ENCODE data around the gene KNCN.

KNCN gene

DNA sequence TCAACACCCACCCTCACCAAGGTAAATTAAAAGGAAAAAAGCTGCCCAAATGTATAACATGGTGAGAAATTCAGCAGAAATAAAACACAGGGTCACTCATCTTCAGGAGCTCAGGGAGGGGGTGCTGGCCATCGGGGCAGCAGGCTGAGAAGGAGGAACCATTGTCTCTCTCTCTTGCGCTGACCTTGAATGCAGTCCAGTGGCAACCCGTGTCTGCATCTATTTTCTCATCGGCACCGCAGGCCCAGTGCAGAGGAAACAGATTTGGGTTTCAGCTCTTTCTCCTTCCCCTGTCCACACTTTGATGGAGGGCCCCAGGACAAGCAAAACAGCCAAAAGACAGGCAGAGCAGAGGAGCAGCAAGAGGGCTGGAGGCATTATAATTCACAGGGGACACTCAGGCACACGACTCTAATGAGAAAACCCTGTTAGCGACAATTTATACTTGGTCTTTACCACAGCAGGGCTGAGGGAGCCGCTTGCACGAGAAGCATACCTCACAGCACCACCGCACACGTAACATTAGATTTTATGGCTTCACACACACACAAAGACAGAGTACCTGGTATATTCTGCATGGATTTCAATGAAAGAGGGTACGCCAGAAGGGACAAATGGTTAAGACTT is 34.0 kb upstream of the KNCN start:
- Histone ChIP-seq H3K4me3 (ENCODE audit: low read depth in 1 of 5, low read length in 5 of 5) (no peak overlapping the region), H3K27me3 (ENCODE audit: control insufficient read depth in 5 of 5, insufficient read depth in 4 of 5, low read length in 5 of 5) (no peaks in the 10 kb centered on the region), H3K4me1 (ENCODE audit: control insufficient read depth in 5 of 5, insufficient read depth in 5 of 5, low read length in 5 of 5) (peaks cover 0 to 39% (median 23%) of the 10 kb centered on the region in 5 donors), H3K9ac (ENCODE audit: low read length in 5 of 5) (no peak overlapping the region), H3K27ac (ENCODE audit: low read depth, low read length) (no peak overlapping the region), H3K9me3 (ENCODE audit: control insufficient read depth in 5 of 5, low read length in 5 of 5) (no peaks in the 10 kb centered on the region), H3K36me3 (ENCODE audit: control insufficient read depth in 5 of 5, insufficient read depth in 5 of 5, low read length in 5 of 5) (peaks cover 18 to 73% (median 65%) of the 10 kb centered on the region in 5 donors)

DNA sequence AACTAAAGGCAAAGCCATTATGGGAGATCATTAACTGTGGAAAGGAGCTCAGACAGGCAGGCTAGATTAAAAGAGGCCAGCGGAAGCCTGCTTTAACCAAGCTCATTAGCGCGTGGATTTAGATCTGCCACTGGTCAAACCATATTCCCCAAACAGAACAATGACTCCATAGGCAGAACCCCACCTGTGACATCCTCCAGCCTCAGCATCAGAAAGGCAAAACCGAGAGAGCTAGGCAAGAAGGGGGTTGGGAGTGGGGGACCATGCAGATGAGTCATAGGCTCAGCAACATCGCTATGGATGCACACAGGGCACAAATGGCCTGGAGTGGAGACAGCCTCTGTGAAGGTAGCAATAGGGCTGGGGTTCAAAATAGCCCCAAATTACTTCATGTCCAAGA is 32.0 kb upstream of the KNCN start:
- Histone ChIP-seq H3K27me3 (ENCODE audit: control insufficient read depth in 5 of 5, insufficient read depth in 4 of 5, low read length in 5 of 5) (no peaks in the 10 kb centered on the region), H3K27ac (ENCODE audit: low read depth, low read length) (no peak overlapping the region), H3K9me3 (ENCODE audit: control insufficient read depth in 5 of 5, low read length in 5 of 5) (no peaks in the 10 kb centered on the region), H3K36me3 (ENCODE audit: control insufficient read depth in 5 of 5, insufficient read depth in 5 of 5, low read length in 5 of 5) (peaks cover 16 to 75% (median 65%) of the 10 kb centered on the region in 5 donors), H3K4me3 (ENCODE audit: low read depth in 1 of 5, low read length in 5 of 5) (no peak overlapping the region), H3K9ac (ENCODE audit: low read length in 5 of 5) (no peak overlapping the region), H3K4me1 (ENCODE audit: control insufficient read depth in 5 of 5, insufficient read depth in 5 of 5, low read length in 5 of 5) (peaks cover 0 to 51% (median 25%) of the 10 kb centered on the region in 5 donors)

DNA sequence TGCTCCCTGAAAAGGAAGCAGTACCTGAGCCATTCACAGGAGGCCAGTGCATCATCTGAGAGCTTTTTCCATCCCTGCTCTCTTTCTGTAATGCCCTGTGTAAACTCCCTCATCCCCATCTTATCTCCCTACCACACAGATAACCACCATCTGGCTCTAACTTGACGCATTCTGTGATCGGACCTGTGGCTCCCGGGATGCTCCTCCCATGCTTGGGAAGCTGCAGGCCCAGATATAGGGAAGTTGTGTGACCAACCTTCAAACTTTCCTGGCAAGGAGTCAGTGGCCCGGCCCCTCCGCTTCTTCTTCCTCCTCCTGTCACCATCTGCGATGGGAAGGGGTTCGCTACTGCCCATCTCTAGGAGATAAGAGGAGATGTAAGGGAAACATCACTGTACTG is 31.5 kb upstream of the KNCN start:
- Histone ChIP-seq H3K27me3 (ENCODE audit: control insufficient read depth in 5 of 5, insufficient read depth in 4 of 5, low read length in 5 of 5) (no peaks in the 10 kb centered on the region), H3K9me3 (ENCODE audit: control insufficient read depth in 5 of 5, low read length in 5 of 5) (no peaks in the 10 kb centered on the region), H3K4me1 (ENCODE audit: control insufficient read depth in 5 of 5, insufficient read depth in 5 of 5, low read length in 5 of 5) (peaks cover 0 to 51% (median 25%) of the 10 kb centered on the region in 5 donors), H3K27ac (ENCODE audit: low read depth, low read length) (no peak overlapping the region), H3K36me3 (ENCODE audit: control insufficient read depth in 5 of 5, insufficient read depth in 5 of 5, low read length in 5 of 5) (peaks cover 16 to 80% (median 69%) of the 10 kb centered on the region in 5 donors), H3K4me3 (ENCODE audit: low read depth in 1 of 5, low read length in 5 of 5) (no peak overlapping the region), H3K9ac (ENCODE audit: low read length in 5 of 5) (no peak overlapping the region)

DNA sequence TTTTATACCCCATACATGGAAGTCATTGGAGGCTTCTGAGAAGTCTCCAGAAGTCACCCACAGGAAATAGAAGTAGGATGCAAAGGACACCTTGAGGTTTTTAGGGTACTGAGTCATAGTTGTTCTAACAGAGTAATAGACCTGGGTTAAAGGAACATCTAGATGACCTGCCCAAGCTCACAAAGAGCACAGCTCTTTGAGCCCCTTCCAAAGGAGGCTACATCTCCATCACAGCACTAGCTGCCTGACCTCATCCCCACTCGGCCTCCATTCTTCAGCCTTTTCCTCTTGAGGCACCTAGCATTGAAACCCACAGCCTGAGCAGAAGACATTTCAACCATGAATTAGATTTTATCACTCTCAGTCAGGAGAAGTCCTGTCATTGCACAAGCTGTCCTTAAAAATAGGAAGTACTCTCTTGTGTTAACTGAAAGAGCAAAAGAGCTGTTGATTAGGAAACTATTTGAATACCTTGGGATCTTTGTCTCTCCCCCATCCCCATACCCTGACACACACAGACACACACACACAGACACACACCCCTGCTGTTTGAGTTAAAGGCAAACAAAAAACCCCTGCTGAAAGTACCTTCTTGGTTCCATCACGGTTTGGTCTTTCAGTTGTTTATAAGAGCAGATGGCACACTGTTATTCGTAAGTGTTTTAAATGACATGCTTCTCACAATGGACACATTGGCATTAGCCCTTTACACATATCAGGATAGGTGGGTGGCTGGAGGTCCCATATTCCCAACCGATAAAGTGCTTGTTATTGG is 30.4 kb upstream of the KNCN start:
- Histone ChIP-seq H3K36me3 (ENCODE audit: control insufficient read depth in 5 of 5, insufficient read depth in 5 of 5, low read length in 5 of 5) (peaks cover 16 to 91% (median 71%) of the 10 kb centered on the region in 5 donors), H3K9me3 (ENCODE audit: control insufficient read depth in 5 of 5, low read length in 5 of 5) (no peaks in the 10 kb centered on the region), H3K27me3 (ENCODE audit: control insufficient read depth in 5 of 5, insufficient read depth in 4 of 5, low read length in 5 of 5) (no peaks in the 10 kb centered on the region), H3K4me1 (ENCODE audit: control insufficient read depth in 5 of 5, insufficient read depth in 5 of 5, low read length in 5 of 5) (peaks cover 0 to 51% (median 25%) of the 10 kb centered on the region in 5 donors), H3K9ac (ENCODE audit: low read length in 5 of 5) (no peak overlapping the region), H3K4me3 (ENCODE audit: low read depth in 1 of 5, low read length in 5 of 5) (no peak overlapping the region), H3K27ac (ENCODE audit: low read depth, low read length) (no peak overlapping the region)

DNA sequence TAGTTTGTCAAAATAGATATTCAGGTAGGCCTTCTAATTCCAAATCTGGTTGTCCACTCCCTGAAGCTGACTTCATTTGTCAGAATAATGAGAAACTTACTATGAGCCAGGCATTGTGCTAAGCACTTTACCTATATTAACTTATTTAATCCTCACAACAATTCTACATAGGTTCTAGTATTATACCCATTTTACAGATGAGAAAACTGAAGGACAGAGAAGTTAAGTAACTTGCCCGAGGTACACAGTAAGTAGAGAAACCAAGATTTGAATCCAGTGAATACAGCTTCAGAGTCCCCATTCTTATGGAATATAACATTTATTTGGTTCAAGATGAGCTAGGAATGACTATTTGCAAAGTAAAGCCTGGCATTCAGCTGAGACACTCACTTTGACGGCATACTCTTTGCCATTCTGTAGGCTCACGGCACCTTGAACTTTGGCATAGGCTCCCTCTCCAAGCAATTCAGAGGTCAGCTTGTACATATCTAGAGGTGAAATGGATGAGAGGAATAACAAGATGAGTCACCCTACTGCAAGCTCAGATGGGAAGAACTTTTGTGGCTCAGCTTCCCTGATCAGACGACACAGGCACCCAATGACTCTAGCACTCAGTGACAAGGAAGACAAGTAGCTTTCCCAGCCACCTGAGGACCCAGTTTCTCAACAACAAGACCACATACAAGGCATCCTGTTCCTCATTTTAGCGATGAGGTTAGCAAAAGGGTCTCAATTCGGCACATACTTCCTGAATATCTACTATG is 28.9 kb upstream of the KNCN start:
- Histone ChIP-seq H3K27ac (ENCODE audit: low read depth, low read length) (no peak overlapping the region), H3K27me3 (ENCODE audit: control insufficient read depth in 5 of 5, insufficient read depth in 4 of 5, low read length in 5 of 5) (no peaks in the 10 kb centered on the region), H3K36me3 (ENCODE audit: control insufficient read depth in 5 of 5, insufficient read depth in 5 of 5, low read length in 5 of 5) (peaks cover 16 to 91% (median 74%) of the 10 kb centered on the region in 5 donors), H3K9me3 (ENCODE audit: control insufficient read depth in 5 of 5, low read length in 5 of 5) (no peaks in the 10 kb centered on the region), H3K4me3 (ENCODE audit: low read depth in 1 of 5, low read length in 5 of 5) (no peak overlapping the region), H3K4me1 (ENCODE audit: control insufficient read depth in 5 of 5, insufficient read depth in 5 of 5, low read length in 5 of 5) (peaks cover 0 to 38% (median 14%) of the 10 kb centered on the region in 5 donors), H3K9ac (ENCODE audit: low read length in 5 of 5) (no peak overlapping the region)

DNA sequence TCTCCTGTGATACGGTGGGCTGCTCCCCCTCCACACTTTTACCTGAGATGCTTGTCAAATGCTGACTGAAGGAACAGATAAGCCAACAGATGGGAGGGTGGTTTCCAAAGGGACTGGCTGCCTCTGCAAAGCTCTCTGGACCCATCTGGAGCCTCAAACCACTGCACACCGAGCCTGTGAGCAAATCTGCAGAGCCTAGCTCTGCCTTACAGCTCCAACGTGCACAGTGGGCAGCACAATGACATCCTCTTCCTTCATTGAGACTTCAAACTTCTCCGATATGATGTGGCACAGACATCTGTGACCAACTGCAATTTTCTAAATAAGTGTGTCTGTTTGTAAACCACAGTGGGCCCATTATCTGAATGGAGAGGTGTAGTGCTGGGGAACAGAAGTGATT is 26.2 kb upstream of the KNCN start:
- Histone ChIP-seq H3K27me3 (ENCODE audit: control insufficient read depth in 5 of 5, insufficient read depth in 4 of 5, low read length in 5 of 5) (no peaks in the 10 kb centered on the region), H3K36me3 (ENCODE audit: control insufficient read depth in 5 of 5, insufficient read depth in 5 of 5, low read length in 5 of 5) (peaks cover 21 to 84% (median 72%) of the 10 kb centered on the region in 5 donors), H3K9me3 (ENCODE audit: control insufficient read depth in 5 of 5, low read length in 5 of 5) (no peaks in the 10 kb centered on the region)

DNA sequence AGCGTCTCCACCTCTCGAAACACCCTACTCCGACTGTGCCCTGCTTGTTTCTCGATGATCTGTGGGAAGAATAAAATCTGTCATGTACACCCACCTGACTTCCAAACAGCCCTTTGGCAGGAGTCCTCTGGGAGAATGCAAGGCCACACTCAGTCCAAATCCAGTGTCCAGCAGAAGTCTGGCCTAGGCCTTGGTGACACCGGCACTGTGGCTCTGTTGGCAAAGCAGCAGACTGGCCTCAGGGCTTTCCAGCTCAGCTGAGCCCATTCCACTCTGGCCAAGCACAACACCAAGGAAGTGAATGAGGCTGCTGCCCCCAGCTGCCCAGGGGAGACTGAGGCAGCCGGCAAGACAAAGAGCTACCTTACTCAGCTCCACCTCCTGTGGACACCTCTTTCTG is 25.1 kb upstream of the KNCN start:
- H3K9ac ChIP-seq (ENCODE audit: low read length in 5 of 5), result no peak overlapping the region
- H3K4me3 ChIP-seq (ENCODE audit: low read depth in 1 of 5, low read length in 5 of 5), result no peak overlapping the region
- H3K27me3 ChIP-seq (ENCODE audit: control insufficient read depth in 5 of 5, insufficient read depth in 4 of 5, low read length in 5 of 5), result no peaks in the 10 kb centered on the region
- H3K27ac ChIP-seq (ENCODE audit: low read depth, low read length), result no peak overlapping the region
- H3K4me1 ChIP-seq (ENCODE audit: control insufficient read depth in 5 of 5, insufficient read depth in 5 of 5, low read length in 5 of 5), result peaks cover 0 to 28% (median 20%) of the 10 kb centered on the region in 5 donors
- H3K9me3 ChIP-seq (ENCODE audit: control insufficient read depth in 5 of 5, low read length in 5 of 5), result no peaks in the 10 kb centered on the region
- peaks cover 14 to 78% (median 65%) of the 10 kb centered on the region in 5 donors for H3K36me3 ChIP-seq (ENCODE audit: control insufficient read depth in 5 of 5, insufficient read depth in 5 of 5, low read length in 5 of 5)

More for the DNA sequence above, 26.2 kb upstream of the KNCN start:
- Histone ChIP-seq H3K27ac (ENCODE audit: low read depth, low read length) (no peak overlapping the region), H3K4me1 (ENCODE audit: control insufficient read depth in 5 of 5, insufficient read depth in 5 of 5, low read length in 5 of 5) (peaks cover 0 to 26% (median 18%) of the 10 kb centered on the region in 5 donors), H3K9ac (ENCODE audit: low read length in 5 of 5) (no peak overlapping the region), H3K4me3 (ENCODE audit: low read depth in 1 of 5, low read length in 5 of 5) (no peak overlapping the region)

DNA sequence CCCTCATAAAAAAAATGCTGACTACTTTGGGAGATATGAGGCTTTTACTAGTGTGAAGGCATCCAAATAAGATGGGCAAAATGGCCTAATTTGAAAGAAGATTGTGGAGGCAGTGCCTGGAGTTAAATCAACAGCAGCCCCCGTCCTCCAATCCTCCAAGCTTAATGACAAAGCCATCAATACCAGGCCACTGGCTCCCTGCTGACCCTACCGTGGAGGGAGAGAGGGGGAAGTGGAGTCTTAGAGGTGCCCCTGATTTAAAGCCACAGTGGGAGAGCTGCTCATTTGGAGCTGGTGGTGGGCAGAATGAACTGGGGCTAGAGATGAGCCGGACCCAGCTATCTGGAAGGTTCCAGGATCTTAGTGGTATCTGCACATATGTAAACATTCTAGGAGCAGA is 24.3 kb upstream of the KNCN start:
- H3K4me3 ChIP-seq (ENCODE audit: low read depth in 1 of 5, low read length in 5 of 5), result no peak overlapping the region
- peaks cover 0 to 28% (median 16%) of the 10 kb centered on the region in 5 donors for H3K4me1 ChIP-seq (ENCODE audit: control insufficient read depth in 5 of 5, insufficient read depth in 5 of 5, low read length in 5 of 5)
- peaks cover 12 to 80% (median 64%) of the 10 kb centered on the region in 5 donors for H3K36me3 ChIP-seq (ENCODE audit: control insufficient read depth in 5 of 5, insufficient read depth in 5 of 5, low read length in 5 of 5)
- H3K27ac ChIP-seq (ENCODE audit: low read depth, low read length), result no peak overlapping the region
- H3K9me3 ChIP-seq (ENCODE audit: control insufficient read depth in 5 of 5, low read length in 5 of 5), result no peaks in the 10 kb centered on the region
- H3K9ac ChIP-seq (ENCODE audit: low read length in 5 of 5), result no peak overlapping the region
- H3K27me3 ChIP-seq (ENCODE audit: control insufficient read depth in 5 of 5, insufficient read depth in 4 of 5, low read length in 5 of 5), result no peaks in the 10 kb centered on the region

DNA sequence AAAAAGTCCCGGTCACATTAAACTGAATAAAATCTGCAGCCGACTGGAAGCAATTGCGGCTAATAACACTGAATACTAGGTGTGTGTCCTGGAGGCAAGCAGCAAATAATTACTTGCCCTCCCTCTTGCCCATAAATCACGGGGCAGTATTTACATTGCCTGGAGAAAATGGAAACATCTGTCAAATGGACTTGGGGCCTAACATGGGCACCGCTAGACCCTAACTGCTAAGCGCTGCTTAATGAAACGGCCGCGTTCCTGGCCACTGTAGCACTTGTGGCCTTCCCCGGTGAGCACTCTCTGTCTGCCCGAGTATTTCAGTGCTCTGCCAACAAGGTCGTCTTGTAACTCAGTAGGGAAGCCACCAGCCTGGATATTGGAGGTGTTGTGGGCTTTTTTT is 23.9 kb upstream of the KNCN start:
- no peak overlapping the region for H3K9ac ChIP-seq (ENCODE audit: low read length in 5 of 5)
- no peak overlapping the region for H3K4me3 ChIP-seq (ENCODE audit: low read depth in 1 of 5, low read length in 5 of 5)
- H3K9me3 ChIP-seq (ENCODE audit: control insufficient read depth in 5 of 5, low read length in 5 of 5), result no peaks in the 10 kb centered on the region
- H3K4me1 ChIP-seq (ENCODE audit: control insufficient read depth in 5 of 5, insufficient read depth in 5 of 5, low read length in 5 of 5), result peaks cover 0 to 28% (median 11%) of the 10 kb centered on the region in 5 donors
- peaks cover 12 to 79% (median 61%) of the 10 kb centered on the region in 5 donors for H3K36me3 ChIP-seq (ENCODE audit: control insufficient read depth in 5 of 5, insufficient read depth in 5 of 5, low read length in 5 of 5)
- no peaks in the 10 kb centered on the region for H3K27me3 ChIP-seq (ENCODE audit: control insufficient read depth in 5 of 5, insufficient read depth in 4 of 5, low read length in 5 of 5)
- H3K27ac ChIP-seq (ENCODE audit: low read depth, low read length), result no peak overlapping the region
